ENCODE results near the gene CFAP97D1. TPM values are rescaled to one million over a fixed set of nuclear protein-coding genes. Genes with fewer than 3 reads are reported as not detected.

CFAP97D1 gene
- polyA plus RNA-seq, 1 donor (not counting 4 experiments of a cell fraction or from before 2014, with no cell fraction given), result not detected

DNA sequence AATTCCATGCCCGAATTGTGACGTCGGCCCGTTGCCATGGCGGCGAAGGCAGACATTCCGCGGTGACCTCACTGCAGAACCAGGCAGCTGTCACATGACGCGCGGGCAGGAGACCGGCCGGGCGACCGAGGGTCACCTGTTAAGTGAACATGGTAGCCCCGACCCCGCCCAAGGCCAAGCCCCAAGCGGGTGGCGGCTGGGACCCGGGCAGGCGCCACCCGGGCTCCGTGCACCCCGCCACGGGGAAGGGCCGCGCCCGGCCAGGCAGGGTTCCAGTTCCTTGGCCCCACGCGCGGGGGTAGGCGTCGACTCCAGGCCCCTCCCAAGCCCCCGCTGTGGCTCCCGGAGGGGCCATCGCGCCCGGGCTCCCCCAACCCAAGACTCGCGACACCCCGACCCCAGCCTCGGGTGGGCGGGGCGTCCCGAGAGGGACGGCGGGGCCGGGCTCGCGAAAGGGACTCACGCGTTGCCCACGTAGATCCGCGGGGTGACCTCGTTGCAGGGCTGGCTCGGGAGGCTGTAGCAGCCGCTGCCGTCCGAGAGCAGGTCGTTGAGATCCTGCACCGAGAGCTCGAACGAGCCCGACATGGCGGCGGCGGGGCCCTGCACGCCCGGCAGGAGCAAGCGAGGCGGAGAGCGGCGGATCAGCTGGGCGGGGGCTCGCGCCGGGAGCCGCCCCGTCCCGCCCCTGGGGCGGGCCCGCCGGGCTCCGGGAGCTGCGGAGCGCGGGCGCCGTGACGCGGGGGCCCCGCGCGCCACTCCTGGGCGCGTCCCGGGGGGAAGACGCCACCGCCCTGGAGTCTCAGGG, 1.7 kb upstream of the CFAP97D1 start, which contains the start of gene DUSP3:
Gene DUSP3 (minus strand): TSS at position 641 of the 808 bp plus-strand sequence. CDS start 53 bp downstream, at position 588.
- FAIRE-seq, result no peak
- Histone ChIP-seq H3K4me3 (ENCODE audit: control insufficient read depth in 2 of 3, extremely low read depth in 1 of 3, insufficient read depth in 2 of 3, low read depth in 1 of 3, low read length in 3 of 3) (peak within 1 kb of the TSS; percentile 78 to 95 (median 78)), H3K9me1 (ENCODE audit: control insufficient read depth, extremely low read depth, insufficient read depth, low read length) (no peaks in the 10 kb centered on the region), H3K9ac (ENCODE audit: control insufficient read depth, extremely low read depth, insufficient read depth, low read length) (peak within 1 kb of the TSS; percentile 94), H3K27ac (ENCODE audit: control insufficient read depth, insufficient read depth, low read length) (peak within 1 kb of the TSS; percentile 91), H3K4me2 (ENCODE audit: control insufficient read depth, extremely low read depth, insufficient read depth, low read depth, low read length) (peak within 1 kb of the TSS; percentile 90), H3K4me1 (ENCODE audit: control insufficient read depth, extremely low read depth, insufficient read depth, low read length) (peaks cover 14% of the 10 kb centered on the region), H4K20me1 (ENCODE audit: control insufficient read depth, extremely low read depth, insufficient read depth, low read length) (no peaks in the 10 kb centered on the region), H3K36me3 (ENCODE audit: control insufficient read depth in 2 of 2, extremely low read depth in 1 of 2, insufficient read depth in 2 of 2, low read length in 2 of 2) (peaks cover 16% of the 10 kb centered on the region in 2 experiments), H3K79me2 (ENCODE audit: control insufficient read depth, insufficient read depth, low read length) (peaks cover 19% of the 10 kb centered on the region), H2AFZ (ENCODE audit: control insufficient read depth, low read length) (peak within 1 kb of the TSS; percentile 86), H3K9me3 (ENCODE audit: control insufficient read depth, low read depth, low read length) (no peaks in the 10 kb centered on the region), H3K27me3 (ENCODE audit: control insufficient read depth, extremely low read depth, insufficient read depth, low read length) (no peaks in the 10 kb centered on the region)
- TF ChIP-seq EZH2 (IDR thresholded peaks at IDR 0.05; ENCODE audit: low read length), result no peak
- TF ChIP-seq, protein P1, sequence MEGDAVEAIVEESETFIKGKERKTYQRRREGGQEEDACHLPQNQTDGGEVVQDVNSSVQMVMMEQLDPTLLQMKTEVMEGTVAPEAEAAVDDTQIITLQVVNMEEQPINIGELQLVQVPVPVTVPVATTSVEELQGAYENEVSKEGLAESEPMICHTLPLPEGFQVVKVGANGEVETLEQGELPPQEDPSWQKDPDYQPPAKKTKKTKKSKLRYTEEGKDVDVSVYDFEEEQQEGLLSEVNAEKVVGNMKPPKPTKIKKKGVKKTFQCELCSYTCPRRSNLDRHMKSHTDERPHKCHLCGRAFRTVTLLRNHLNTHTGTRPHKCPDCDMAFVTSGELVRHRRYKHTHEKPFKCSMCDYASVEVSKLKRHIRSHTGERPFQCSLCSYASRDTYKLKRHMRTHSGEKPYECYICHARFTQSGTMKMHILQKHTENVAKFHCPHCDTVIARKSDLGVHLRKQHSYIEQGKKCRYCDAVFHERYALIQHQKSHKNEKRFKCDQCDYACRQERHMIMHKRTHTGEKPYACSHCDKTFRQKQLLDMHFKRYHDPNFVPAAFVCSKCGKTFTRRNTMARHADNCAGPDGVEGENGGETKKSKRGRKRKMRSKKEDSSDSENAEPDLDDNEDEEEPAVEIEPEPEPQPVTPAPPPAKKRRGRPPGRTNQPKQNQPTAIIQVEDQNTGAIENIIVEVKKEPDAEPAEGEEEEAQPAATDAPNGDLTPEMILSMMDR (optimal IDR thresholded peaks at IDR 0.05 in 1 of 3, IDR thresholded peaks at IDR 0.05 in 1 of 3, conservative IDR thresholded peaks at IDR 0.05 in 1 of 3; ENCODE audit: extremely low read depth in 1 of 3, insufficient read depth in 2 of 3, low read length in 3 of 3), result no peak
- no peak for DNase-seq (ENCODE audit: low read depth, low spot score)
- dilution Hi-C loops (cut with MboI; ENCODE audit: extremely low pct_ligation_motif_present, low sequenced_read_pairs), result no loop called here

DNA sequence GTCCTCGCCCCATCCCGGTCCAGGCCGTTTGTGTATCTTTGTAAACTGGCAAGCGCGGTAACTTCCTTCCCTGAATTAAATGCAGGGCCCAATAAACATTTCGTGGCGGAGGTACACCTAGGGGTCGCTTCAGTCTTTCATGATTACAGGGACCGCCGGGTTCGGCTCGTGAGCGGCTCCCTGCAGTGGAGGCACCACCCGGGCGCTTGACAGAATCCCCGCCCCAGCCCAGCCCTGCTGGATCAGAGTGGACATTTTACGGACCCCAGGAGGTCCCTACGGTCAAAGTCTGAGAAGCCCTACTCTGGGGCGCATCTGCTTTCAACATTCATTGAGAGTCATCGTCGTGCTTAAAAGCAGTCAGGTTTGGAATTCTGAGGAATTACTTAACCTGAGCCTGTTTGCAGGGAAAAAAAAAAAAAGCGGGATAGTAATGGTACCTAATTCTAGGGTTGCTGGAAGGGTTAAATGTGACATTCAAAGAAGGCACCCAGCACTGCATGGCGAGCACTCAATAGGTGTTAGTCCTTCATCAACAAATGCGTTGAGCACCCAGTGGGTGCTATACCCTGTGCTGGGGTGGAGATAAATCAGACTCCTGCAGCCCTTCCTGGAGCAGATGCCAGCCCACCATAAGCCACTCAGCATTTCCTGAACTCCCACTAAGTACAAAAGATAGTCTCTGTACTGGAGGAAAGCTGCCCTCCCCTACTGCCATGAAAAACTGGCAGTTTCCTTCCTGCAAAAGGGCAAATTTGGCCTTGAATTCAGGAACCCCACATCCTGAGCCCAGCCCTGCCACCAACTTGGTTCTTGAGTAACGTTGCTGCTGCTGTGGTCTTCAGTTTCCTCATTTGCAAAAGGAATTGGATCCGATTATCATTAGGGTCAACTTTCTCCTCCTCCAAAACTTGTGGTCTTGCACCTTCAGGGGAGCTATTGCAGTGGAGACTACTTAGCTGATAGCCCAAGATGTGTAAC, 800 bp upstream of the CFAP97D1 start:
- Histone ChIP-seq H3K4me2 (ENCODE audit: control insufficient read depth, extremely low read depth, insufficient read depth, low read depth, low read length) (peak overlapping the region; percentile 90), H3K27me3 (ENCODE audit: control insufficient read depth, extremely low read depth, insufficient read depth, low read length) (no peaks in the 10 kb centered on the region), H3K27ac (ENCODE audit: control insufficient read depth, insufficient read depth, low read length) (peak overlapping the region; percentile 44), H3K9me1 (ENCODE audit: control insufficient read depth, extremely low read depth, insufficient read depth, low read length) (no peaks in the 10 kb centered on the region), H3K36me3 (ENCODE audit: control insufficient read depth in 2 of 2, extremely low read depth in 1 of 2, insufficient read depth in 2 of 2, low read length in 2 of 2) (peaks cover 11 to 12% of the 10 kb centered on the region in 2 experiments), H3K9me3 (ENCODE audit: control insufficient read depth, low read depth, low read length) (no peaks in the 10 kb centered on the region), H4K20me1 (ENCODE audit: control insufficient read depth, extremely low read depth, insufficient read depth, low read length) (no peaks in the 10 kb centered on the region), H3K4me1 (ENCODE audit: control insufficient read depth, extremely low read depth, insufficient read depth, low read length) (peaks cover 23% of the 10 kb centered on the region), H3K9ac (ENCODE audit: control insufficient read depth, extremely low read depth, insufficient read depth, low read length) (peak overlapping the region; percentile 94), H3K4me3 (ENCODE audit: control insufficient read depth in 2 of 3, extremely low read depth in 1 of 3, insufficient read depth in 2 of 3, low read depth in 1 of 3, low read length in 3 of 3) (peak overlapping the region; percentile 74 to 95 (median 78)), H3K79me2 (ENCODE audit: control insufficient read depth, insufficient read depth, low read length) (peaks cover 19% of the 10 kb centered on the region), H2AFZ (ENCODE audit: control insufficient read depth, low read length) (peak overlapping the region; percentile 86)
- FAIRE-seq (no peak), DNase-seq (ENCODE audit: low read depth, low spot score) (no peak)
- TF ChIP-seq, protein P1 (optimal IDR thresholded peaks at IDR 0.05 in 1 of 3, IDR thresholded peaks at IDR 0.05 in 1 of 3, conservative IDR thresholded peaks at IDR 0.05 in 1 of 3; ENCODE audit: extremely low read depth in 1 of 3, insufficient read depth in 2 of 3, low read length in 3 of 3), result no peak
- TF ChIP-seq EZH2 (IDR thresholded peaks at IDR 0.05; ENCODE audit: low read length), result no peak
- dilution Hi-C loops (cut with MboI; ENCODE audit: extremely low pct_ligation_motif_present, low sequenced_read_pairs), result no loop called here

All from keratinocyte (primary cell).